HPDE6-E6E7 (cell line): Measurements from ENCODE around the gene UBE2M.

Experiments
- DNase-seq: peaks from one replicate; pipeline ENCODE4 v3.0.0; 2011; ENCODE audit warnings: missing footprints; ENCODE audit errors: extremely low spot score

Gene UBE2M

DNA sequence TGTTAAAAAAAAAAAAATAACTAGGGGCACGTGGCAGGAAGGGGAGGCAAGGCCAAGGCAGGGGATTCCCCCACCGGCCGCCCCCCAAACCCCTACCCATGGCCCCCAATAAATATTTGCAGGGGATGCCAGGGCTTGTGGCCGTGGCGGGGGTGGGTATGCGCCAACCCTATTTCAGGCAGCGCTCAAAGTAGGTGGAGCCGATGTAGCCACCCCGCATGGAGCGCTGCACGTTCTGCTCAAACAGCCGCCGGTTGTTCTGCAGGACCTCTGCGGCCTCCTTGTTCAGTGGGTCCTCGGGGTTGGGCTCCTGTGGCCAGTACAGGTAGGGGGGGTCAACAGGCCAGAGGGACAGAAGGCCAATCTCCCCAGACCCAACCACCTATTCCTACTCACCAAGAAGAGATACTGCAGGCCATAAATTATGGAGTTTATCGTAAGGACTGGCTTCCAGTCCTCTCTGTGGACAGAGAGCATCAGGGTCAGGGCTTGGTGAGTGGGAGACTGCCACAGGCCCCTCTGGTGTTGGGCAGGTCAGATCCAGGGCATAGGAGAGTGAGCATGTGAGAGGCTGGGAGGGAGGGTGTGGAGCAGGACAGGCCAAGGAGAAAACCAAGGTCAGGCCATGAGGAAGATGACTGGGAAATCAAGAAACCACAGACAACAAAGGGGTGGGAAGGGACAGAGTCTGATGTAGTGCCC is 2.3 kb downstream of the UBE2M start:
- DNase-seq = no peak

DNA sequence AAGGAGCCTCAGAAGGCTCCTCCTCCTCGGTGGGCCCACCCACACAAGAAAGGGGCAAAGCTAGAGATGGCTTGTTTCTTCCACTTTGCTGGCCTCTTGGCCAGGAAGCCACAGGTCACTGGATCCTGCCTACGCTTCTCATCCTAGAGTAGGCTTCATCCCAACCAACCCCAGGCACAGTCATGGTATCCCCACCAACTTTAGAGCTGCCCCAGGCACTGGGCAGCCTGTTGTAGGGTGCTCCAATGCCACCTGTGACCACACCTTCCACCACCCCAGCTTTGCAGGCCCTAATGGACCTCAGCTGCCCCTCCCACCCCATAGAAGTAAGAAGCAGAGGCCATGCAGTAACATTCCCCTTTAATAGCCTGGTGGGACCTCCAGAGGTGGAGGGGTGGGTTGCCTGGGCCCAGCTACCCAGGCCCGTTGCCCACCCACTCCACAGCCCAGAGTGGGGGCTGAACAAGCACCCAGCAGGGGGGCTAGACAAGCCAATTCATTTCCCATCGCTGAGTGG is 3.0 kb downstream of the UBE2M start:
- DNase-seq = no peak

DNA sequence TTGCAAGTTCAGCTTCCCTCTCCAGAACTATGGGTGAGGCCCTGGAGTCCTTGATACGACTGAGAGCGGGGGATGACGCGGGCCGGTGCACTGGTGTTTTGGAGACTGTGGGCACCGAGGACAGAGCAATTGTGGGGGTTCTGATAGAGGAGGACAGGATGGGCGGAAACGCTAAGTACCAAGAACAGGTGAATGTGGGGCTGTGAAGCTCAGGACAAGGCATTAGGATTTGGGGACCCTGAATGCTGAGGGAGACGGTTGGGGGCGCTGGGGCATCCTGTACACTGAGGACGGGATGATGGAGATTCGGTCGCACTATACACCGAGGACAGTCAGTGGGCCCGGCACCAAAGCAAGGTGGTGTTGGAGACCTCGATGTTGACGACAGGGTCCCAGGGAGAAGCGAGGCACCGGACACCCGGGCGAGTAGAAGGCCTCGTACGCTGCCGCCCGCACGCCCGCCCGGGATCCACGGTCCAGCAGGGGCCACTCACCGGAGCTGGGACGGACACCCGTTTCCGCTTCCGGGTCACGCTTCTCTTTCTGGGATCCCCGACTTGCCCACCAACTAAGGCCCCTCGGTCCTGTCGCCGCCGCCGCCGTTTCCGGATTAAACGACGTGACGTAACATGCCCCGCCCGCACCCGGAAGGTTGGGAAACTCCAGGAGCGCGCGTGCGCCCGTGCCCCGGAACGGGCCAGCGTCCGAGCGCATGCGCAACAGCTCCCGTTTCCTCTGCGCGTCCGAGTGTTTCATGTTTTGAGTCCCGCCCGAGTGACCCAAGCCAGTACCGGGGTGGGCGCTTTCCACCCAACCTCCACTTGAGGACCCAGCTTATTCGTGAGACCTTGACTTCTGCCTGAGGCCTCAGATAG is 3.7 kb downstream of the UBE2M start, which contains the start of gene CHMP2A:
Gene CHMP2A (minus strand): TSS at position 612 of the 875 bp plus-strand sequence. CDS start 893 bp downstream, outside the sequence.
- peak; percentile 92 for DNase-seq

DNA sequence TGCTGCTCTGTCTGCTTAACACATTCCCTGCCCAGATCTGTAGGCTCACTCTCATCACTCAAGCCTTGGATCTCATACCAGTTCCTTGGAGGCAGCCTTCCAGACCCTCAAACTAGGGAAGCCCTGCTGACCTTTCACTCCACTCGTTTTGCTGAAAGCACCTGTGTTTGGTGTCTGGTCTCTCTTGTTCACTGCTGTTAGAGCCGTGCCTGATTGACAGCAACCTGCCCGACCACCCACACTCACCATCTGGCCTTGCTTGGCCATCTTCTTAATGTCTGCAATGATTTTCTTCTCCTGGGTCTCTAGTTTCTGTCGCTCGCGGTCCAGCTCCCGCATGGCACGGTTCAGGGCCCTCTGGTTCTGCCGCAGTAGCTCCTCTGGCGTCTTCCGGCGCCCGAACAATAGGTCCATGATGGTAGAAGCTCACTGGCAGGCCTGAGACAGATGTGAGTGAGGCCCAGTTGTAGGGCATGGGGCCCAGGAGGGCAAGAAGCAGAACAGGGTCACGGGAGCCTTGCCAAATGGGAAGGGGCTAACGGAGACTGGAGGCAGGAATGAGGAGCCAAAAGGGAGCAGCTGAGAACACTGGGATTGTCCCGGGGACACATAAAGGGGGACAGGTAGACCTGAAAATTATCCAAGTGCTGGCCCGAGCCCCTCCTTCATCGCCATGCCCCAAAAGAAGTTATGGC is 4.5 kb downstream of the UBE2M start:
- no peak for DNase-seq

DNA sequence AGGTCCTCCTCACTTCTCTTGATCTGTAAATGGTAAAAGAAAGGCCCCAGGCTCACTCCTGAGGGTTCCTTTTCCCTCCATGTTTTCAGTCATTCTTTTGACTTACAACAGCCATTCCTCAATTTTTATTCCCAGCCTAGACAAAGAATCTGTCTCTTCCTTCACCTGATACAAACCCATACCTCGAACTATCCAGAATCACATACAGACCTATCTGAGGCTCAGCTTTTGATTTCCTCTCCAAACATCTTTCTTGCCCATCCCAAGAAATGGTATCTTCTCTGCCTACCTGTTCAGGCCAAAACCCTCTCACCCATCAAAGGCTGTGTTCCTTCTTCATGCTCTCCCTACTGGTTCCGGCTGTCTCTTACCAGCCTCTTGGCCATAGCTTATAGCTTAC is 5.8 kb downstream of the UBE2M start:
- no peak for DNase-seq

DNA sequence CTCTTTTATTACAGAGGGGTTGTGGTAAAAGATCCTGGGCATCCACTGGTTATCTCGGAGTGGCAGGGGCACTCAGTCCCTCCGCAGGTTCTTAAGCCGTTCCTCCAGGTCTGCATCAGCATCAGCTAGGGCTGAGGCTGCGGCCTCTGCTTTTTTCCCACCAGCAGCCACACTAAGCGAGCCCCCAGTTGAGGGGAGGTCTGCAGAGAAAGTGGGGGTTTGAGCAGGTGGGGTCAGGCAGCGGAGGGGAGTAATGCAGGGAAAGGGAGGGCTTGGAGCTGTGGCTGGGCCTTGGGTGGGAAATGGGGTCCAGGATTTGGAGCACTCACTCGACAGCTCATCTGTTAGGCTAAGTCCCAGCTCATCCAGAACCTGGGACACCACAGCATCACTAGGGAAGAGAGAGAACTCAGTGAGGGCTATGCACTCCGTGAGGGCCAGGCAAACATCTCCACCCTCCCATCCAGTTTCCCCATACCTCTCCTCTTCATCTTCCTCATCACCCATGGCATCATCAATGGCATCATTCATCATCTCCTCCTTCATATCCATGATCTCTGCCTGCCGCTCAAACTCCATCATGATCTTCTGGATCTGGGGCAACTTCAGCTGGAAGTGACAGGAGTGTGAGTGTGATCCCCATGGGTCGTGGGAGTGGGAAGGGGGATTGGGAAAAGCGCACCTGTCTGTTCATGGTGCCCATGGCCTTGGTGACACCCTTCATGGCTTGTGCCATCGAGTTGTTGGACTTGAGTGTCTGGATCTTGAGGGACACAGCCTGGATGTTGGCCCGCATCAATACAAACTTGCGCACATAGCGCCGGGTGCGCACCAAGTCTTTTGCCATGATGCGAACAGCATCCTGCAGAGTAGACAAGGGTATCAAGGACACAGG is 6.6 kb downstream of the UBE2M start:
- no peak for DNase-seq

DNA sequence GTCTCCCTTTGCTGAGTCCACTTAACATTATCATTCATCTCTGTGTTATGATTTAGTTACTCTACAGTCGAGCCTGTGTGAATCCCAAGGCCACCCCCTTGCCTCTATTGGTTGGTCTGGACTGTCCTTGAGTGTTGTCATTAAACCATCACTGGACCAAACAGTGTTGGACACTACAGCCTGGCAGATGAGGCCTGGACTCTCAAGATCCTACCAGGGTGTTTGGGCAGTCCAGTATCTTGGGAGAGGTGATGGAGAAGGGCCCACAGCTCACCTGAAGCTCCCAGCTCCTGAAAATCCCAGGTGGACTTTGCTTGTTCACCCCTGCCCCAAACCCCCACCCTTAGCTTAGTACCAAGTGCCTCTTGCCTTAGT is 7.3 kb downstream of the UBE2M start:
- DNase-seq = no peak

DNA sequence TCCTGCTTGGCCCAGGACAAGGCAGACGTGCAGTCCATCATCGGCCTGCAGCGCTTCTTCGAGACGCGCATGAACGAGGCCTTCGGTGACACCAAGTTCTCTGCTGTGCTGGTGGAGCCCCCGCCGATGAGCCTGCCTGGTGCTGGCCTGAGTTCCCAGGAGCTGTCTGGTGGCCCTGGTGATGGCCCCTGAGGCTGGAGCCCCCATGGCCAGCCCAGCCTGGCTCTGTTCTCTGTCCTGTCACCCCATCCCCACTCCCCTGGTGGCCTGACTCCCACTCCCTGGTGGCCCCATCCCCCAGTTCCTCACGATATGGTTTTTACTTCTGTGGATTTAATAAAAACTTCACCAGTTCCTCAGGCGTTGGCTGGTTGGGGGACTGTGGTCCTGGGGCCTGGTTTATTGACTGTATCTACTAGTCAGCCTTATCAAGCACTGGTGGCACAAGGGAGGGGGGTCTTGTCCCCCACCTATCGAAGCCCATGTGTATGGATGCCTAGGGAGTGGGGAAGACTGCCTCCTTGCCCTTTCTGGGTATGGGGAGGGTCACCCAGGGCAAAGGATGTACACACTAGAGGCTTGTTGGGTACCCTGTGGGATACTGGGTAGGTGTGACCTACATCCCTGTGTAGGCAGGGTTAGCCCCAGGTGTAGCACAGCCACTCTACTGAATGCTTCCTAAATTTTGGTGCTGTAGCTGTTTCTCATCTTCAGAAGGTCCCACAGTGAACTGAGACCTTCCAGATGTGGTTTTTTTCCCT is 7.9 kb downstream of the UBE2M start:
- DNase-seq = no peak

DNA sequence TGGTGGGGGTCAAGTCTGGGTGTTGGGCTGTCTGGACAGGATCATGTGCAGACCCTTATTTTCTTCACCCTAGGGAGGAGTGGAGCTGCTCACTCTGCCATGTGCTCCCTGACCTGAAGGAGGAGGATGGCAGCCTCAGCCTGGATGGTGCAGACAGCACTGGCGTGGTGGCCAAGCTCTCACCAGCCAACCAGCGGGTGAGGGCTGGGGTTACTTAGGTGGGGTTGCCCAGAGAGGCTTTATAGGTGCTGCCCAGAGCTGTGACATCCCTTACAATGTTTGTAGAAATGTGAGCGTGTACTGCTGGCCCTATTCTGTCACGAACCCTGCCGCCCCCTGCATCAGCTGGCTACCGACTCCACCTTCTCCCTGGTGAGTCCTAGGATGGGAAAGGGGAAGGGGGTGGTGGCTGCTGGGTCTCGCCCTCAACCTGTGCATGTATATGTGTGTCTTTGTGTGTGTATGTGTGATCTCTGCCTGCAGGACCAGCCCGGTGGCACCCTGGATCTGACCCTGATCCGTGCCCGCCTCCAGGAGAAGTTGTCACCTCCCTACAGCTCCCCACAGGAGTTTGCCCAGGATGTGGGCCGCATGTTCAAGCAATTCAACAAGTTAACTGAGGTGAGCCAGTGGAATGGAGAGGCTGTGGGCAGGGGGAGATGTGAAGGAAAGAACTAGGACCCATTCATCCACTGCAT is 8.6 kb downstream of the UBE2M start:
- no peak for DNase-seq

DNA sequence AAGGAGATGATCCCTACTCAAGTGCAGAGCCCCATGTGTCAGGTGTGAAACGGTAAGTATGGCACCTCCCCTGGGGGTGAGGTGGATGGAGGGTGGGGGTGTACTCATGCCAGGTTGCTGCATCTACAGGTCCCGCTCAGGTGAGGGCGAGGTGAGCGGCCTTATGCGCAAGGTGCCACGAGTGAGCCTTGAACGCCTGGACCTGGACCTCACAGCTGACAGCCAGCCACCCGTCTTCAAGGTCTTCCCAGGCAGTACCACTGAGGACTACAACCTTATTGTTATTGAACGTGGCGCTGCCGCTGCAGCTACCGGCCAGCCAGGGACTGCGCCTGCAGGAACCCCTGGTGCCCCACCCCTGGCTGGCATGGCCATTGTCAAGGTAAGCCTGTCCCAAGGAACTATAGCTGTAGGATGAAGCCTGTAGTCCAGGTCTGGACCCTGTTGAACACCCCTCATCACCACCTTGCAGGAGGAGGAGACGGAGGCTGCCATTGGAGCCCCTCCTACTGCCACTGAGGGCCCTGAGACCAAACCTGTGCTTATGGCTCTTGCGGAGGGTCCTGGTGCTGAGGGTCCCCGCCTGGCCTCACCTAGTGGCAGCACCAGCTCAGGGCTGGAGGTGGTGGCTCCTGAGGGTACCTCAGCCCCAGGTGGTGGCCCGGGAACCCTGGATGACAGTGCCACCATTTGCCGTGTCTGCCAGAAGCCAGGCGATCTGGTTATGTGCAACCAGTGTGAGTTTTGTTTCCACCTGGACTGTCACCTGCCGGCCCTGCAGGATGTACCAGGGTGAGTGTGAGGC is 9.3 kb downstream of the UBE2M start:
- DNase-seq = no peak

DNA sequence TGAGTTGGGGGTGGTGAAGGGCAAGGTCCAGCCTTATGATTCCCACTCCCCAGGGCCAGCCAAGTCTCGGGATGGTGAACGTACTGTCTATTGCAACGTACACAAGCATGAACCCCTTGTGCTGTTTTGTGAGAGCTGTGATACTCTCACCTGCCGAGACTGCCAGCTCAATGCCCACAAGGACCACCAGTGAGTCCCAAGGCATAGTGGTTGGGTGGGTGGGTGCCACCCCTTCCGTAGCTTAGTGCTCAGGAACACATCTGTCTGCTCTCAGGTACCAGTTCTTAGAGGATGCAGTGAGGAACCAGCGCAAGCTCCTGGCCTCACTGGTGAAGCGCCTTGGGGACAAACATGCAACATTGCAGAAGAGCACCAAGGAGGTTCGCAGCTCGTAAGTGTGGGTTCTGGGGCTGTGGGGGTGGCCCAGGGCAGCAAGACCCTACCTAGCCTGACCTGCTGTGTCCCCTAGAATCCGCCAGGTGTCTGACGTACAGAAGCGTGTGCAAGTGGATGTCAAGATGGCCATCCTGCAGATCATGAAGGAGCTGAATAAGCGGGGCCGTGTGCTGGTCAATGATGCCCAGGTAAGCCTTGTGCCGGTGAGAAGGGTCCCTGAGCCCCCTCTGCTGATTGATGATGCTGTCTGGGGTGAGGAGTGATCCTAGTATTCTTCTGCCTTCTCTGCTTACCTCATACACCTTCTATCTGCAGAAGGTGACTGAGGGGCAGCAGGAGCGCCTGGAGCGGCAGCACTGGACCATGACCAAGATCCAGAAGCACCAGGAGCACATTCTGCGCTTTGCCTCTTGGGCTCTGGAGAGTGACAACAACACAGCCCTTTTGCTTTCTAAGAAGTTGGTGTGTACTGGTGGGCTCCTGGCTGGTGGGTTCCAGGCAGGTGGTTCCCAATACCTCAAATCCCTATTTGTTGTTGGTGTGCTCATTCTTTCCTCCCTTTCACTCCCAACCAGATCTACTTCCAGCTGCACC is 10.8 kb downstream of the UBE2M start:
- no peak for DNase-seq

DNA sequence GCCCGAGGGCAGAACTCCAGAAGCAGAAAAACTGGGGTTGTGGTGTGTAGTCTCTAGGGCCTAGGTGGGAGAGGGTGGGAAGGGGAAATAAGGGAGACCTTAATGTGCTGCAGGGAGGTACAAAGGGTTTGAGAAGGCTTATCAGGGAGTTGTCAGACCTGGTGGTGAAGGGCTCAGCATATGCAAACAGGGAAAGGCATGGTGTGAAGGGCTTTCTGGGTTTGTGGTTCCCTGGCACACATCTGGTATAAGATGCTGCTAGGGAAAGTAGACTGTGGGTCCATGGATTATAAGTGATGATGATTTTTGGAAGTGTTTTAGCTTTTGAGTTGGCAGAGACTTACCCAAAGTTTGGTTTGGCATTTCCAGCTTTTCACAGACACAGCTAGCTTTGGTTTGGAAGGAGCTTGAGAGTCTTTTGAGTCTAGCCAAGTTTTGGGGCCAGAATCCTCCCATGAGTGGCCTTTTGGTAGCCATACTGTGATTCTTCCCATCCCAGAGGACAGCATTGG is 12.3 kb downstream of the UBE2M start:
- no peak for DNase-seq

DNA sequence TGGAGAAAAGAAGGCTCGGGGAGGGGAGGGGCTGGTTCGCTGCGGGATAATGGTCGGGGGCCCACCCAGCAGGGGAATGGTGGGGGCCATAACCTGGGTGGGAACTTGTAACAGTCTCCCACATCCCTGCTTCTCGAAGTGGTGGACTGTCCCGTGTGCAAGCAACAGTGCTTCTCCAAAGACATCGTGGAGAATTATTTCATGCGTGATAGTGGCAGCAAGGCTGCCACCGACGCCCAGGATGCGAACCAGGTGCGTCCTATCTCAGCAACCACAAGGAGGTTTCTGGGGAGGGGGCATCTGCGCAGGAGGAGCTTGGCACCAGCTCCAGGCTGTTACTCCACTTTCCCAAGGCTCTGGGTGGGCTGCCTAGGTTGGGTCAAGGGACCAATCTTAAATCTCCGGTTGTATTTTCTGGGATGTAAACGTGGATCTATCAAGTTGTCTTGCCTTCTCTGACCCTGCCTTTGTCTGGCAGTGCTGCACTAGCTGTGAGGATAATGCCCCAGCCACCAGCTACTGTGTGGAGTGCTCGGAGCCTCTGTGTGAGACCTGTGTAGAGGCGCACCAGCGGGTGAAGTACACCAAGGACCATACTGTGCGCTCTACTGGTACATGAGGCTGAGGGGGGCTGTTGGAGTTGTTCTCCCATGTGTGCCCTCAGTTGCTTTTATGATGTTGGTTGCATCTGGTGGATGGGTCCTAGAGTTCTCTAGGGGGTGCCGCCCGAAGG is 13.0 kb downstream of the UBE2M start:
- no peak for DNase-seq

DNA sequence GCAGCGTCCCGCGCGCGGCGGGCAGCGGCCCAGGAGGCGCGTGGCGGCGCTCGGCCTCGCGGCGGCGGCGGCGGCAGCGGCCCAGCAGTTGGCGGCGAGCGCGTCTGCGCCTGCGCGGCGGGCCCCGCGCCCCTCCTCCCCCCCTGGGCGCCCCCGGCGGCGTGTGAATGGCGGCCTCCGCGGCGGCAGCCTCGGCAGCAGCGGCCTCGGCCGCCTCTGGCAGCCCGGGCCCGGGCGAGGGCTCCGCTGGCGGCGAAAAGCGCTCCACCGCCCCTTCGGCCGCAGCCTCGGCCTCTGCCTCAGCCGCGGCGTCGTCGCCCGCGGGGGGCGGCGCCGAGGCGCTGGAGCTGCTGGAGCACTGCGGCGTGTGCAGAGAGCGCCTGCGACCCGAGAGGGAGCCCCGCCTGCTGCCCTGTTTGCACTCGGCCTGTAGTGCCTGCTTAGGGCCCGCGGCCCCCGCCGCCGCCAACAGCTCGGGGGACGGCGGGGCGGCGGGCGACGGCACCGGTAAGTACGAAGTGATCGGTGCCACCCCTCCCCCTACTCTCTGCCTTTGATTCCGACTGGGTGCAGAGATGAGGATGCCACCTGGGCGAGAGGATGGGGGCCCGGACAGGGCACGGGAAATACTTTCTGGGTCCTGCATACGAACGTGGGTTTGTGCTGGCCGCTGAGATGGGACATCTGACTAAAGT is 13.7 kb downstream of the UBE2M start:
- no peak for DNase-seq

DNA sequence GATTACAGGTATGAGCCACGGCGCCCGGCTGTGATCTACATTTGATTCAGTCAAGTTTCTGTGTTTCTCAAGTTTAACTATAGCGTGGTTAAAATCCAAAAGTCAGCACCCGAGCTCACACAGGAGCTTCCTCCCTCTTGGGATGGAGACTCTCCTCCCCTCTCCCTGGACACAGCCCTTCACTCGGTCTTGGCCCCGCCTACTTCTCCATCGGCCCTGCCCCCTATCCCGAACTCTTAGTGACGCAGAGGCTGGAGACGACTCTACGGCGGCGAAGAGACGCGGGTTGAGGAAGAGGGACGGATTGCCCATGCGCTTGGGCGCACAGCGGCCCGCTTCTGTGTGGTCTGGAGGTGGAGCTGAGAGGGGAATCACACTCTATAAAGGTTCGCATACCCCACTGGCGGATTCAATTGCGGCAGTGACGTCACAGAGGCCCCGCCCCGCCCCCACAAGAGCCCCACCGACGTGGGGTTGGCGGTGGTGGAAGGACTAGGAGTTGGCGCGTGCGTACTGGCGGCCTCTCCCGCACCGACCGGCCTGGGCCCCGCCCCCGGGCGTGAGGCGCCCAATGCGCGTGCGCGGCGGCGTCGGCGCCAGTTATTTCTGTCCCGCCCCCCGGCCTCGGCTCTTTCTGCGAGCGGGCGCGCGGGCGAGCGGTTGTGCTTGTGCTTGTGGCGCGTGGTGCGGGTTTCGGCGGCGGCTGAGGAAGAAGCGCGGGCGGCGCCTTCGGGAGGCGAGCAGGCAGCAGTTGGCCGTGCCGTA is 14.4 kb downstream of the UBE2M start, which contains the start of gene TRIM28:
Gene TRIM28 (plus strand): TSS at position 239 of the 765 bp plus-strand sequence. CDS start 694 bp downstream, outside the sequence.
- DNase-seq = peak; percentile 99
